ENCODE measurements around the gene FOXP1.

DNA sequence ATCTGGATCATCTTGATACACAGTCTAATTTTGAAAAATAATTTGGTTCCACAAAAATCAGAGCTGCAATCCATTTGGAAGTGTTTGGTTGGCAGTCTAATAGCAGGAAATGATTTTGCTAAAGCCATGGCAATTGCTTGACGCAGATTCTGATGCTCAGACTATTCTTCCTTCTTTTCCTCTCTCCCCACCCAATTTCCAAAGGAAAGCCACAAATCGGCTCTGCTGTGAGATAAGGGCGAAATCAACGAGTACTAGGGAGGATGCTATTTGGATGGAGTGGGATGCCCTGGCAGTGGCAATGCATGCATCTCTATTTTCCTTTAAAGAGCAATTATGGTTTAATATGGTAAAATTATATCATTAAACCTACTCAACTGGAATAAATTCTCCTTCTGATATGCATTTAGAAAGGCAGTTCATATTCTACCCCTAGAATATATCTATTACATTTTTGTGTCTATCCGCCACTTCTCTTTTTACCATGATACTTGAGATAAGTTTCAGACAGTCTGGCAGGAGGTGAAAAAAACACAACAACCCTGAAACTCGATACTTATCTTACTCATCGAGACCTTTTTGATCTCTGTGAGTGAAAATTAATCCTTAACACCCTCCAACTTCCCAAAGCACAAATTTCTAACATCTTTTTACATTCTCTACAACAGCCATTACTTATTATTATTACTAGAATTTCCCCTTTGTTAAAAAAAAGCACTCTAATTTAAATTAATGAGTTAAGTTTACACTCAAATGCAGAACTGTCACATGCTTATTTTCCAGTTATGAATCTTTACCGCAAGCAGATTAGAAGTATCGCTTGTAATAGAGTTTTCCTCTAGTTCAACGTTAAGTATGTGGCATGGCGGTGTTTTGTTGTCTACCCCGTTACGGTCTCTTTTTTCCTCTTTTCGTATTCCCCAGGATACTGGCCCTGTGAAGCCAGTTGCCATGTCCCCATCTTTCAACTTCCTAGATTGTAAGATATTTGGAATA, 433.3 kb downstream of the FOXP1 start:
- TF ChIP-seq, protein P1, sequence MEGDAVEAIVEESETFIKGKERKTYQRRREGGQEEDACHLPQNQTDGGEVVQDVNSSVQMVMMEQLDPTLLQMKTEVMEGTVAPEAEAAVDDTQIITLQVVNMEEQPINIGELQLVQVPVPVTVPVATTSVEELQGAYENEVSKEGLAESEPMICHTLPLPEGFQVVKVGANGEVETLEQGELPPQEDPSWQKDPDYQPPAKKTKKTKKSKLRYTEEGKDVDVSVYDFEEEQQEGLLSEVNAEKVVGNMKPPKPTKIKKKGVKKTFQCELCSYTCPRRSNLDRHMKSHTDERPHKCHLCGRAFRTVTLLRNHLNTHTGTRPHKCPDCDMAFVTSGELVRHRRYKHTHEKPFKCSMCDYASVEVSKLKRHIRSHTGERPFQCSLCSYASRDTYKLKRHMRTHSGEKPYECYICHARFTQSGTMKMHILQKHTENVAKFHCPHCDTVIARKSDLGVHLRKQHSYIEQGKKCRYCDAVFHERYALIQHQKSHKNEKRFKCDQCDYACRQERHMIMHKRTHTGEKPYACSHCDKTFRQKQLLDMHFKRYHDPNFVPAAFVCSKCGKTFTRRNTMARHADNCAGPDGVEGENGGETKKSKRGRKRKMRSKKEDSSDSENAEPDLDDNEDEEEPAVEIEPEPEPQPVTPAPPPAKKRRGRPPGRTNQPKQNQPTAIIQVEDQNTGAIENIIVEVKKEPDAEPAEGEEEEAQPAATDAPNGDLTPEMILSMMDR (IDR thresholded peaks at IDR 0.05): no peak
- no peak for TF ChIP-seq POLR2A (IDR thresholded peaks at IDR 0.05)

Data from adrenal gland (tissue), 5 donors.